Muscle of arm (tissue), 12 donors: ENCODE data around the gene MTX3. TPM values are rescaled to one million over a fixed set of nuclear protein-coding genes. Genes with fewer than 3 reads are reported as not detected.

ENCODE experiments used
- DNase-seq: peaks from one replicate; pipeline ENCODE4 v3.0.0-alpha.2; 2013
- polyA plus RNA-seq, 12 donors: library from polyadenylated mRNA; unstranded; fragments of 120-200 nt; gene quantifications; one replicate each; pipeline ENCODE4 v1.2.1, GENCODE V29; 2013; ENCODE audit not compliant: insufficient read length in 12 of 12

MTX3 gene
- polyA plus RNA-seq, 12 donors: 10.5 to 22.0 (median 16.5) TPM; not detected in 1

- no peak for DNase-seq
Observed at GRCh38 chr5:79936646-79937216, 54.3 kb downstream of the MTX3 start.

- DNase-seq: no peak
Observed at GRCh38 chr5:79936002-79936645, 54.9 kb downstream of the MTX3 start.

- DNase-seq: no peak
Observed at GRCh38 chr5:79934681-79935080, 56.4 kb downstream of the MTX3 start.

DNA sequence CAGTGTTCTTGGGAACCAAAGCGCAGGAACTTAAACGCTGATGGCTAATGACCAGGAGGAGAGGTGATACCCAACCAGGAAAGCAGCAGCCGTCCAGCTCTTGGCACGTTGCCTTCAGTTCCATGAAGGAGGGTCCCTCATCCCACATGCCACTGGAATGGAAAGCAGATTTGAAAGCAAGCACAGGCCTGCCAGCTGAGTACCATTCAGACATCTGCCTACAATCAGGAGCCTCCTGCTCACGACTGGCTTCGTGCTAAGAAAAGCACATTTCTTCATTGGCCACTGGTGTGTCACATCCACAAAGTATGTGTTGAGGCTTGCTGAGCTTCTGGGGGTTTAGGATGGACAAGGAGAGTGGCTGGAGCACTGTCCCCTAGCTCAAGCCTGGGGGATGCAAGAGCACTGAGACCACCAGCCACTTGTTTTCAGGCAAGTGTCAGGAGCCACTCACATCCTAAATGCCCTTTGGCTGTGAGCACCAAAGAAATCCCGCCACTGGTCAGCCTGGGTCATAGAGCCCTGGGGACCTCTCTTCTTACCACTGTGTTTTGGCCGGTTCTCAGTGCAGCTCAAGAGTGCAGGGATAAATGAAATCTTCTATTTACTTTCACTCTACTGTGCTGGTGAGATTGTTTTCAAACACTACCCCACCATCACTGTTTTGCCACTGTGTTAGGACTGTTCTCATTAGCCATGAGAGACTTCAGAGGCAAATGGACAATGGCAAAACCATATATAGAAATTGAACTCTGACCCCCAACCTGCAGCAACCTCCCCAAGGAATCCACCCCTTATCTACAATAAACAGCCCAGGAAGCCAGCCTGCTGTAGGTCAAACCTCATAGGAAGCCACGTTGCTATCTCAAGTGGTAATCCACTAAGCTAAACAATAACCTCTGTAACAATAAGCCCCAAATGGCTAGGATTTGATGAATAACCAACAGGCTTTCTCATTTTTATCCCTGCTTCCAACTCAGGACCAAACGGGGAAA is 58.3 kb downstream of the MTX3 start:
- peak; percentile 7 for DNase-seq

- no peak for DNase-seq
Observed at GRCh38 chr5:79931866-79932265, 59.2 kb downstream of the MTX3 start.

GRCh38 chr5:79931409-79931808 is 59.7 kb downstream of the MTX3 start:
- DNase-seq: no peak

DNA sequence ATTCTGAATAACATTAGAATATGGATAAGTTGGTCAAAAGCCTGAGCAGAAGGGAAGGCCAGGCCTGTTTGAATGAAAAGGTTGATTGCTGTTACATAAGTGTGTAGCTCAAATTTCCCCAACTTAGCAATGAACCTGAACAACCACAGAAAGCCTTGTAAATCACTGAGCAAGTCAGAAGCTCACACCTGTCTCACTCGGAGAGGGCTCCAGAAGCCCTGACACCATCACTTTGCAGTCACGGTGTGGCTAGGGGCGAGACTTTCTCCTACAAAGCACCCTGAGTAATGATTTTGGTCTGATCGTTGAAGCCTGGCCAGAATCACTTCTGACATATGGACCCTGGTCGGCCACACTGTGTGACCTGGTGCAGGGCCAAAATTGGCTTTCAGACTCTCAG is 62.0 kb downstream of the MTX3 start:
- no peak for DNase-seq

Other genes starting within 250 kb of the MTX3 start
- gene THBS4, start 44.1 kb upstream of the MTX3 start, polyA plus RNA-seq: 100 to 1,000 TPM in 11 of 12 donors, not detected in 1; 103 to 442 (median 311) TPM